H1 (cell line): ENCODE results near the gene KCNC1. TPM values are rescaled to one million over a fixed set of nuclear protein-coding genes. Genes with fewer than 3 reads are reported as not detected.

Experiments
- CTCF ChIA-PET: fragments of 300-600 bp; sonication (Branson Sonifier 250); formaldehyde crosslinking; loops from one replicate; lab custom pipeline; 2021; ENCODE audit not compliant: partially characterized antibody; lab: Charles Lee
- POLR2A ChIA-PET: fragments of 300-600 bp; sonication (Branson Sonifier 250); formaldehyde crosslinking; loops from one replicate; lab custom pipeline; 2021; ENCODE audit warnings: inconsistent platforms; ENCODE audit not compliant: partially characterized antibody; lab: Charles Lee
- DNase-seq, 2 experiments: peaks; one replicate each; pipeline versions ENCODE4 v3.0.0 to v3.0.0-alpha.2; 2010 to 2022; ENCODE audit warnings: low spot score in 2 of 2, low read depth in 1 of 2, mixed read lengths in 1 of 2
- FAIRE-seq: peaks from 2 replicates; lab custom pipeline; 2011; peaks lifted over from hg19 to GRCh38; lab: Jason Lieb, UNC
- H2AFZ ChIP-seq: 2 replicates; pipeline ENCODE4 v1.8.1; 2012; ENCODE audit warnings: low read length, inconsistent platforms
- H2AK5ac ChIP-seq: 2 replicates; pipeline ENCODE4 v1.6.1; 2013; ENCODE audit warnings: low read depth, low read length
- H2BK120ac ChIP-seq: replicated peaks from 2 replicates; pipeline ENCODE3; 2013; ENCODE audit warnings: low read depth, low read length, inconsistent platforms
- H2BK12ac ChIP-seq: 2 replicates; pipeline ENCODE4 v1.6.1; 2013; ENCODE audit warnings: low read depth, low read length
- H2BK15ac ChIP-seq: 2 replicates; pipeline ENCODE4 v1.6.1; 2013; ENCODE audit warnings: low read length
- H2BK20ac ChIP-seq: 2 replicates; pipeline ENCODE4 v1.6.1; 2013; ENCODE audit warnings: low read length
- H2BK5ac ChIP-seq: 2 replicates; pipeline ENCODE4 v1.6.1; 2013; ENCODE audit warnings: low read depth, low read length
- H3K14ac ChIP-seq: 2 replicates; pipeline ENCODE4 v1.6.1; 2013; ENCODE audit warnings: inconsistent platforms; ENCODE audit not compliant: insufficient read length
- H3K18ac ChIP-seq: 2 replicates; pipeline ENCODE4 v1.6.1; 2013; ENCODE audit warnings: low read length; ENCODE audit errors: extremely low read depth
- H3K23ac ChIP-seq: 2 replicates; pipeline ENCODE4 v1.6.1; 2013; ENCODE audit warnings: inconsistent platforms; ENCODE audit not compliant: insufficient read length
- H3K23me2 ChIP-seq: 2 replicates; pipeline ENCODE4 v1.6.1; 2013; ENCODE audit warnings: low read depth, low read length
- H3K27ac ChIP-seq: 2 replicates; pipeline ENCODE4 v1.6.1; 2011; ENCODE audit warnings: low read depth, low read length, inconsistent platforms
- H3K27me3 ChIP-seq, 4 experiments: replicated peaks in 1 of 4; 1 replicate in 1 of 4; 2 replicates in 3 of 4; pipeline versions ENCODE4 v1.6.1 to v1.8.1; 2011 to 2013; ENCODE audit warnings: low read length in 3 of 4, mild to moderate bottlenecking in 3 of 4, inconsistent platforms in 2 of 4, mixed read lengths in 2 of 4, moderate library complexity in 1 of 4; ENCODE audit not compliant: control insufficient read depth in 3 of 4, insufficient read depth in 3 of 4; ENCODE audit errors: extremely low read depth in 1 of 4
- H3K36me3 ChIP-seq, 4 experiments: 2 replicates each; pipeline versions ENCODE4 v1.6.1 to v1.8.1; 2011 to 2013; ENCODE audit warnings: mild to moderate bottlenecking in 4 of 4, low read length in 3 of 4, moderate library complexity in 2 of 4, control low read depth in 1 of 4, inconsistent platforms in 1 of 4; ENCODE audit not compliant: insufficient read depth in 4 of 4, control insufficient read depth in 2 of 4
- H3K4ac ChIP-seq: replicated peaks from 2 replicates; pipeline ENCODE3; 2013; ENCODE audit warnings: low read length, low read depth, mixed read lengths, inconsistent platforms; ENCODE audit not compliant: insufficient read length
- H3K4me1 ChIP-seq, 4 experiments: replicated peaks in 1 of 4; 1 replicate in 1 of 4; 2 replicates in 3 of 4; pipeline versions ENCODE4 v1.6.1 to v1.8.1; 2011 to 2013; ENCODE audit warnings: low read length in 3 of 4, inconsistent platforms in 2 of 4, mixed read lengths in 1 of 4; ENCODE audit not compliant: insufficient read depth in 4 of 4, control insufficient read depth in 3 of 4
- H3K4me2 ChIP-seq, 2 experiments: 2 replicates each; pipeline versions ENCODE4 v1.6.1 to v1.8.1; 2011 to 2013; ENCODE audit warnings: low read depth in 2 of 2, low read length in 2 of 2, control low read depth in 1 of 2, inconsistent platforms in 1 of 2, mild to moderate bottlenecking in 1 of 2; ENCODE audit not compliant: insufficient read depth in 1 of 2
- H3K4me3 ChIP-seq, 4 experiments: fragments of 200-600, 300-600 bp in 1 of 4; sonication (generic), shearing (Covaris generic), sonication (Bioruptor Twin) in 1 of 4; 2 replicates each; pipeline versions ENCODE4 v1.5.1 to v1.8.1; 2011 to 2016; ENCODE audit warnings: low read length in 4 of 4, low read depth in 3 of 4, control low read depth in 2 of 4, inconsistent platforms in 2 of 4, mild to moderate bottlenecking in 2 of 4, mixed read lengths in 1 of 4, moderate library complexity in 1 of 4; ENCODE audit not compliant: insufficient read depth in 2 of 4; ENCODE audit errors: extremely low read depth in 1 of 4
- H3K56ac ChIP-seq: replicated peaks from 2 replicates; pipeline ENCODE3; 2013; ENCODE audit warnings: low read depth, mild to moderate bottlenecking, mixed read lengths, low read length, inconsistent platforms; ENCODE audit not compliant: insufficient read length
- H3K79me1 ChIP-seq: 2 replicates; pipeline ENCODE4 v1.6.1; 2013; ENCODE audit warnings: low read depth, low read length, control low read depth
- H3K79me2 ChIP-seq, 2 experiments: 2 replicates each; pipeline versions ENCODE4 v1.6.1 to v1.8.1; 2012 to 2013; ENCODE audit warnings: low read length in 2 of 2, mild to moderate bottlenecking in 2 of 2, inconsistent platforms in 1 of 2; ENCODE audit not compliant: insufficient read depth in 2 of 2, control insufficient read depth in 1 of 2
- H3K9ac ChIP-seq, 4 experiments: replicated peaks in 1 of 4; 1 replicate in 1 of 4; 2 replicates in 3 of 4; pipeline versions ENCODE4 v1.6.1 to v1.8.1; 2011 to 2013; ENCODE audit warnings: low read depth in 3 of 4, low read length in 3 of 4, control low read depth in 2 of 4, mild to moderate bottlenecking in 2 of 4, moderate library complexity in 2 of 4, inconsistent platforms in 1 of 4; ENCODE audit errors: extremely low read depth in 1 of 4
- H3K9me3 ChIP-seq, 2 experiments: 2 replicates each; pipeline versions ENCODE4 v1.6.1 to v1.8.1; 2012 to 2013; ENCODE audit warnings: mild to moderate bottlenecking in 2 of 2, moderate library complexity in 2 of 2, control low read depth in 1 of 2, inconsistent platforms in 1 of 2, low read depth in 1 of 2, low read length in 1 of 2, mixed read lengths in 1 of 2; ENCODE audit not compliant: insufficient read depth in 2 of 2
- H4K20me1 ChIP-seq, 2 experiments: replicated peaks in 1 of 2; 2 replicates each; pipeline versions ENCODE3 to v1.8.1; 2011 to 2013; ENCODE audit warnings: inconsistent platforms in 2 of 2, low read length in 2 of 2, mild to moderate bottlenecking in 1 of 2; ENCODE audit not compliant: insufficient read depth in 2 of 2, control insufficient read depth in 1 of 2
- H4K5ac ChIP-seq: 2 replicates; pipeline ENCODE4 v1.6.1; 2013; ENCODE audit warnings: low read length, low read depth, mixed read lengths, inconsistent platforms; ENCODE audit not compliant: insufficient read length
- H4K8ac ChIP-seq: 2 replicates; pipeline ENCODE4 v1.8.0; 2013; ENCODE audit warnings: mild to moderate bottlenecking, moderate library complexity, low read length, inconsistent platforms; ENCODE audit not compliant: insufficient read depth; ENCODE audit errors: extremely low read depth
- H4K91ac ChIP-seq: replicated peaks from 2 replicates; pipeline ENCODE3; 2013; ENCODE audit warnings: low read length, mixed read lengths, inconsistent platforms; ENCODE audit not compliant: insufficient read length
- BCL11A ChIP-seq, 2 experiments: IDR thresholded peaks; one replicate each; pipeline ENCODE4 v1.6.1; 2011; ENCODE audit warnings: low read depth in 2 of 2, low read length in 2 of 2, mild to moderate bottlenecking in 2 of 2
- CHD2 ChIP-seq: IDR thresholded peaks from 2 replicates; pipeline ENCODE4 v1.6.1; 2012; ENCODE audit warnings: low read length, improper control_type of control experiment
- CTBP2 ChIP-seq: IDR thresholded peaks from 2 replicates; pipeline ENCODE4 v1.7.0; 2011; ENCODE audit warnings: borderline replicate concordance, mild to moderate bottlenecking, moderate library complexity, mixed read lengths, low read length; ENCODE audit not compliant: insufficient read depth, insufficient read length
- EP300 ChIP-seq, 2 experiments: IDR thresholded peaks; 1 replicate in 1 of 2; 2 replicates in 1 of 2; pipeline ENCODE4 v1.6.1; 2011 to 2012; ENCODE audit warnings: low read depth in 2 of 2, low read length in 2 of 2, mild to moderate bottlenecking in 2 of 2, borderline replicate concordance in 1 of 2, inconsistent platforms in 1 of 2, moderate library complexity in 1 of 2
- GABPA ChIP-seq: IDR thresholded peaks from 2 replicates; pipeline ENCODE4 v1.6.1; 2011; ENCODE audit warnings: mild to moderate bottlenecking, low read length, moderate library complexity, borderline replicate concordance; ENCODE audit not compliant: insufficient read depth
- HDAC2 ChIP-seq, 2 experiments: fragments of 300-600 bp in 1 of 2; sonication (generic) in 1 of 2; IDR thresholded peaks; 2 replicates each; pipeline ENCODE4 v1.6.1; 2011 to 2012; ENCODE audit warnings: low read depth in 2 of 2, low read length in 2 of 2, mild to moderate bottlenecking in 2 of 2, moderate library complexity in 2 of 2, borderline replicate concordance in 1 of 2, inconsistent platforms in 1 of 2
- KDM5A ChIP-seq: fragments of 200-600 bp; IDR thresholded peaks from 2 replicates; pipeline ENCODE4 v1.7.1; 2012; ENCODE audit warnings: mild to moderate bottlenecking, low read length, inconsistent platforms, mixed read lengths
- NANOG ChIP-seq: IDR thresholded peaks from 2 replicates; pipeline ENCODE4 v1.6.1; 2011; ENCODE audit warnings: low read length, low read depth, mild to moderate bottlenecking, inconsistent platforms; ENCODE audit not compliant: insufficient read depth, poor library complexity, severe bottlenecking
- PHF8 ChIP-seq: fragments of 200-600 bp; sonication (generic); conservative IDR thresholded peaks from 2 replicates; pipeline ENCODE4 v1.7.1; 2012; ENCODE audit warnings: low read depth, mild to moderate bottlenecking, inconsistent platforms, low read length, moderate library complexity
- POLR2A ChIP-seq, 2 experiments: IDR thresholded peaks; 1 replicate in 1 of 2; 2 replicates in 1 of 2; pipeline ENCODE4 v1.6.1; 2011; ENCODE audit warnings: low read depth in 2 of 2, low read length in 2 of 2, mild to moderate bottlenecking in 2 of 2; ENCODE audit errors: control extremely low read depth in 1 of 2
- RBBP5 ChIP-seq: IDR thresholded peaks from 2 replicates; pipeline ENCODE4 v1.7.1; 2012; ENCODE audit warnings: low read depth, mild to moderate bottlenecking, inconsistent platforms, low read length, moderate library complexity, borderline replicate concordance
- SP2 ChIP-seq: IDR thresholded peaks from 2 replicates; pipeline ENCODE4 v1.6.1; 2012; ENCODE audit warnings: mild to moderate bottlenecking, low read length, inconsistent platforms
- SUZ12 ChIP-seq: fragments of 200-600 bp; sonication (generic); IDR thresholded peaks from 2 replicates; pipeline ENCODE4 v1.6.1; 2012; ENCODE audit warnings: mild to moderate bottlenecking, inconsistent platforms, low read length, moderate library complexity, mixed read lengths
- TEAD4 ChIP-seq: IDR thresholded peaks from 2 replicates; pipeline ENCODE4 v1.6.1; 2012; ENCODE audit warnings: low read depth, low read length, inconsistent platforms, mixed read lengths
- WGBS, 2 experiments: shearing (Covaris generic) in 1 of 2; methylation state at CpG; one replicate each; pipeline versions ENCODE4 v1.1.6 to v1.1.7; 2013 to 2015; ENCODE audit warnings: low lambda C conversion rate in 2 of 2, mixed read lengths in 2 of 2, inconsistent platforms in 1 of 2, low coverage in 1 of 2, missing lambda C conversion rate in 1 of 2; ENCODE audit not compliant: insufficient replicate concordance in 2 of 2, insufficient coverage in 1 of 2, insufficient read length in 1 of 2; ENCODE audit errors: extremely low coverage in 1 of 2, missing lambda C conversion rate in 1 of 2; 5-methylcytosine and 5-hydroxymethylcytosine counted together
- polyA plus RNA-seq, 7 experiments: library from polyadenylated mRNA; depleted of rRNA in 3 of 7; stranded (reverse) in 5 of 7; unstranded in 2 of 7; fragments of >200 nt in 5 of 7; fragments of 200-250 nt in 2 of 7; gene quantifications; 1 replicate in 5 of 7; 2 replicates in 1 of 7; 4 replicates in 1 of 7; pipeline versions ENCODE4 v1.2.1 to v1.2.3, GENCODE V29; 2011 to 2013; ENCODE audit warnings: missing spikeins in 2 of 7, mixed read lengths in 2 of 7
- total RNA-seq: library from RNA; stranded (reverse); fragmentation: NEBNext Ultra II Directional; extraction: Animal tissue kit (Norgen Biotek cat#: 25700); gene quantifications from 2 replicates; pipeline ENCODE4 v1.2.1, GENCODE V29; 2021

KCNC1 gene
- total and polyA plus RNA-seq, 2 of the 8 experiments (the other 6 are each of a cell fraction or from before 2014, with no cell fraction given), result 0.11 to 0.26 TPM

- no peak overlapping the region for H3K14ac ChIP-seq
- no peak overlapping the region for H3K18ac ChIP-seq
- H3K27me3 ChIP-seq, result no peaks in the 10 kb centered on the region; a peak in 1 of 7 replicates
- H3K79me2 ChIP-seq, result no peaks in the 10 kb centered on the region
- H3K23ac ChIP-seq, result no peak overlapping the region
- FAIRE-seq, result no peak
- no peaks in the 10 kb centered on the region for H4K20me1 ChIP-seq
- no peak overlapping the region for H2AFZ ChIP-seq
- H3K4me1 ChIP-seq, result peaks cover 0 to 11% (median 4%) of the 10 kb centered on the region in 4 experiments; a peak in 5 of 7 replicates
- H3K56ac ChIP-seq, result no peak overlapping the region
- no peaks in the 10 kb centered on the region for H3K79me1 ChIP-seq
- H2BK15ac ChIP-seq, result no peak overlapping the region
- H3K9ac ChIP-seq, result no peak overlapping the region
- no peak overlapping the region for H4K91ac ChIP-seq
- no peaks in the 10 kb centered on the region for H3K36me3 ChIP-seq
- CTCF ChIA-PET, result interaction anchor here (1.6 to 1.7 kb wide), 4 partner anchors 12 to 74 kb away, joined by 3 to 9 read pairs (median 7); no protein-coding TSS in a partner anchor
- H3K9me3 ChIP-seq, result peaks cover 0 to 5% of the 10 kb centered on the region in 2 experiments; a peak in 2 of 4 replicates
- no peaks in the 10 kb centered on the region for H3K23me2 ChIP-seq
- no peak overlapping the region for H3K4me3 ChIP-seq
- POLR2A ChIA-PET, result no interaction called here
- H4K5ac ChIP-seq, result no peak overlapping the region
- no peak overlapping the region for H2AK5ac ChIP-seq
- DNase-seq, result no peak
- 91% methylated on average over 4 of the region's 4 CpGs; no CpG with 5 or more reads in 1 of the 2 experiments for WGBS, 2 experiments
- no peak overlapping the region for H3K4me2 ChIP-seq
- no peak overlapping the region for H2BK12ac ChIP-seq
- H4K8ac ChIP-seq, result no peak overlapping the region
- no peak overlapping the region for H3K27ac ChIP-seq
- H2BK20ac ChIP-seq, result no peak overlapping the region
- H2BK5ac ChIP-seq, result no peak overlapping the region
- H3K4ac ChIP-seq, result no peak overlapping the region
- no peak overlapping the region for H2BK120ac ChIP-seq
- TF ChIP-seq CHD2, result no peak
- no peak for TF ChIP-seq HDAC2 (IDR thresholded peaks at IDR 0.05; ENCODE audit: borderline replicate concordance in 1 of 2, low read depth in 2 of 2, low read length in 2 of 2)
- TF ChIP-seq POLR2A (IDR thresholded peaks at IDR 0.05; ENCODE audit: control extremely low read depth in 1 of 2, low read depth in 2 of 2, low read length in 2 of 2), result no peak
- no peak for TF ChIP-seq NANOG
- TF ChIP-seq SUZ12, result no peak
- no peak for TF ChIP-seq TEAD4
- TF ChIP-seq BCL11A (IDR thresholded peaks at IDR 0.05; ENCODE audit: low read depth in 2 of 2, low read length in 2 of 2), result no peak
- no peak for TF ChIP-seq CTBP2
- TF ChIP-seq KDM5A, result no peak
- TF ChIP-seq SP2, result no peak
- no peak for TF ChIP-seq PHF8
- no peak for TF ChIP-seq EP300 (IDR thresholded peaks at IDR 0.05; ENCODE audit: borderline replicate concordance in 1 of 2, low read depth in 2 of 2, low read length in 2 of 2)
- no peak for TF ChIP-seq GABPA
- TF ChIP-seq RBBP5, result no peak
Observed at GRCh38 chr11:17805043-17805442, 70.5 kb downstream of the KCNC1 start.
